Stromal cell of bone marrow (primary cell): ENCODE measurements around the gene NCOA1.
A peak's percentile ranks its signal among the peaks of the same experiment; 100 is the strongest.
"Not testable (repeated sequence)": the region's sequence is repeated elsewhere in the genome, so short reads cannot be mapped to it uniquely, and the experiment has no call there.

Experiments
- DNase-seq: peaks from one replicate; pipeline ENCODE4 v3.0.0-alpha.2; 2012; ENCODE audit warnings: low read depth

The NCOA1 gene

DNA sequence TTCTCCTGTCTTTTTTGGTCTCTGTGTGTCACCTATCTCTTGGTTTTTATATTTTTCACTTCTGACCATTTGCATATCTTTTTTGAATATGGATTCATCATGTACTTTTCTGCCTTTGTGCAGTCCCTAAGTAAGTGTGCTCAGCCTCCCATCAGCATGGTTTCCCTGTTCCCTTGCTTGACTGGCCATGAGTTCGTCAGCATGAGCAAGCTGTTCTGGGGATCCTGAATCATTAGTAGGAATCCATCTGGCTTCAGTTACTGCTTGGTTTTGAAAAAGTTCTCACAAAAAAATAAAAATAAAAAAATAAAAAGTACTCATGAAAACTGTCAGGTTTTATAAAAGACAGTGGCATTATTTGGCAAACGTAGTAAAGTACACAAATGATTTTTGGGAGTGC lies 144.1 kb downstream of the NCOA1 start:
- peak; percentile 32 for DNase-seq

DNA sequence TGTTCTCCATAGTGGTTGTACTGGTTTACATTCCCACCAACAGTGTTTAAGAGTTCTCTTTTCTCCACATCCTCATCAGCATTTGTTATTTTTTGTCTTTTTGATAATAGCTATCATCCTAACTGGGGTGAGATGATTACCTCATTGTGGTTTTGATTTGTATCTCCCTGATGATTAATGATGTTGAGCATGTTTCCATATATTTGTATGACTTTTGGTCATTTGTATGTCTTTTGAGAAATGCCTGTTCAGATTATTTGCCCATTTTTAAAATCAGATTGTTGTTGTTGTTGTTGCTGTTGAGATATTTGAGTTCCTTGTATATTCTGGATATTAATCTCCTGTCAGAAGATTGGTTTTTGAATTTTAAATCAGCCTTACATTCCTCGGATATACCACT lies 147.5 kb downstream of the NCOA1 start:
- no peak for DNase-seq

DNA sequence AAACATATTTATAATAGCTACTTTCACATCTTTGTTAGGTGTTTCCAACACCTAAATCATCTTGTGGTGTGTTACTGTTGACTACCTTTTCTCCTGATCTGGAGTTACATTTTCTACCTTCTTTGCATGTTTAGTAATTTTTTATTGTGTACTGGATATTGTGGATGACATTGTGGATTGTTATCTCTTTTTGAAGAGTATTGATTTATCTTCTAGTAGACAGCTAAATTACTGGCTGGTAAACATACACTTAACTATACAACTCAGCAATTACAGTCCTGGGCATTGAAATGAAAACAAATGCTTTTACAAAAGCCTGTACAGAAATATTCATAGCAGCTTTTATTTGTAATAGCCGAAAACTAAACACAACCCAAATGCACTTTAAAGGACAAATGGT lies 151.3 kb downstream of the NCOA1 start:
- DNase-seq, result no peak

DNA sequence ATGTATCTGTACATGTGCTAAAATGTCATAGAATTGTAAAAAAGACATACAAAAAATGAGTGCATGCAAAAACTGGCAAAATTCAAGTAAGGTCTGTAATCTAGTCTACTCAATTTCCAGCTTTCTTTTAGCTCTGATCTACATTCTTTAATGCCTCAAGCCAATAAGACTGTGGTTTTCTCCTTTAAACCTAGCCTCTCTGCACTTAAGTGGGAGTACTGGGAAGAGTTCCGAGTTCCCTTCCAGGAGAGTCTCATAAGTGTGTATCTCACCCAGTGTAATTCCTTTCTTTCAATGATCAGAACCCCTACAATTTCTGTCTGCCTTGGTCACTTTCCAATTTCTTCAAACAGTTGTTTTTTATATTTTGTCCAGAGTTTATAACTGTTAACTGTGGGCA lies 152.0 kb downstream of the NCOA1 start:
- no peak for DNase-seq

DNA sequence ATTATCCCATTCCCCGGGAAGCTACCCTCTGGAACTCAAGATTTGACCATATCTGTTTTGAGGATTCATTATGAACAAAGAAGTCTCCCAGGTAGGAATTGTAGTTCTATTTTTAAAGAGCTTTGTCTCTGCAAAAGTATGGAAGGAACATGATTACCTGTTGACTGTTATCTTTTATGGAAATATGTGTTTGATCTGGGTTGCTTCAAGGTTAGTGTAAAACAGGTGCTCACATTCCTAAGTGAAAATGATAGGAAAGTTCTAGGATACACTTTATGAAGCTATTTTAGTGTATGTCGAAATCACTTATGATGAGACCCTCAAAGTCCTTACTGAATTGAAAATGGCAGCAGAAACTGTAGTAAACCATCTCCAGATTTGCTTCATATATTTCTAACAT lies 153.0 kb downstream of the NCOA1 start:
- no peak for DNase-seq

DNA sequence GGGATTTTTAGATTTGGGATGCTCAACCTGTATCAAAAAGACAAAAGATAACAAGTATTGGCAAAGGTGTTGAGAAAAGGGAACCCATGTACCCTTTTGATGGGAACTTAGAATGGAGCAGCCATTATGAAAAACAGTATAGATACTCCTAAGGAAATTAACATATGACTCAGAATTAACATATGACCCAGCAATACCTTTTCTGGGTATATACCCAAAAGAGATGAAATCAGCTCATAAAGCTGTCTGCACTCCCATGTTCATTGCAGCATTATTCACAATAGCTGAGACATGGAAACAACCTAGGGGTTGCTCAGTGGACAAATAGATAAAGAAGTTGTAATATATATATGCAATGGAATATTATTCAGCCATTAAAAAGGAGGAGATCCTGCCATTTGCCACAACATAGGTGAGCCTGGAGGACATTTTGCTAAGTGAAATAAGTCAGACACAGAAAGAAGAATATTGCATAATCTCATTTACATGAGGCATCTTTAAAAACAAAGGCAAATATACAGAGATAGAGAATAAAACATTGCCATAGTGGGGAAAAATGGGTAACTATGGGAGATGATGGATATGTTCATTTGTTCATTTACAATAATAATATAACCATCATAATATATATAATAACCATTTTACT lies 160.1 kb downstream of the NCOA1 start:
- no peak for DNase-seq

DNA sequence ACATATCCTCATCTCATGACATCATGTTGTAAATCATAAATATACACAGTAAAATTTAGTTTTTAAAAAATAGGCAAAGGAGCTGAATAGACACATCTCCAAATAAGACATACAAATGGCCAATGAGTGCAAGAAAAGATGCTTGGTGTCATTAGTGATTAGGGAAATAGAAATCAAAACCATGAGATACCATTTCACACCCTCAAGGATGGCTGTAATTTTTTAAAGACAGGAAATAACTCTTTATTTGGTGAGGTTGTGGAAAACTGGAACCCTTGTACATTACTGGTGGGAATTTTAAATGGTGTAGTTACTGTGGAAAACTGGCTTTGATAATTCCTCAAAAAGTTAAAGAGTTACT lies 160.6 kb downstream of the NCOA1 start:
- no peak for DNase-seq

DNA sequence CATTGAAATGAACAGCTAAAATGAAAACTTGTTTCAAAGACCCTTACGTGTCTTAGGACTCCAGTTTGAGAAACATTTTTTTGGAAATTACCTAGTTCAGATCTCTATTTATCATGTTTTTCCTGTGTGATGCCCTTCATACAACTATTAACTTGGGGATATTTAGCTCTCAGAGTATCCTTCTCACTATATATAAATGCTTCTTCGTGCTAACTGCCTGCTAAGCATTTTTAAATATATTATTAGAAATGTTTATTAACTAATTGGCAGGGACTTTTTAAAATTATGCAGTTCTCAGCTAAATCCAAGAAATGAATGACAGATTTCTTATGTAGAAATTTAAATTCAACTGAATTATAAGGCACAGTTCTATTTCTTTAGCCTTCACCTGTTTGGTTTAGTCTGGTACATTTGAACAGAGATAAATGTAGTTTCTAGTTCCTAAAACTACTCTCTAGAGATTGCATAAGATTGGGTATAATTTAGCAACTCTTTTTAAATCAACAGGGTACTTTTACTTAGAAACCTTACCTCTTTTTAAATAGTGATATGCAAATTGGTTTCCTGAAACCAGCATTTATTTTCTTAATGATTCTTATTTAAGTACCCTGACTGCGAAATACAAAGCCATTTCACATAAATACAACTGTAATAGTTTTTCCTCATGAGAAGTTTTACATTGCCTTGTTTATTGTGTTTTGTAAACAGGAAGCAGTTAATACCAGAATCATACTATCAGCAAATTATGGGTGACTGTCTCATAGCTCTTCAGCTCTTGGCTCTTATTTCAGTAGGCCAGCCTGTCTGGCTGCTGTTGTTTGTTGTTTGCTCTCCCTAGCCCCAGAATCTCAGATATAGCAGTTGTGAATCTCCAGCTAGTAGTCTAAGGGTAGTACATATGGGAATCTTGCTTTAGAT lies 161.5 kb downstream of the NCOA1 start:
- no peak for DNase-seq

DNA sequence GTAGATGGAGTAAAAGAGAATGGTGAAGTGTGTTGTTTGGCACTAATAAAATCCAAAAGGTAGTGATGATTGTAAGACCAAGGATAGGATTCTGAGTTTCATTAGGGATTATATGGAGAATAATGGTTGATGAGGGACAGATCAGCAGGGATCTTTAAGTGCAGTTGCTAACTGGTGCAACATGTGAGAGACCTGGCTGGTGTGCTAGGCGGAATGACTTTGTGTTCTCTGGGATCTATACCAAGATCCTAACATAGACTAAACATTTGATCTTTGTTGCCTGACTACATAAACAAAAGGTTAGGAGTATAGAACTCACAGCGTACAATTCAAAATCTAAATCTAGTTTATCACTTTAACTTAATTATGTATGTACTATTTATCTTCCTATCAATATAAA lies 166.8 kb downstream of the NCOA1 start:
- DNase-seq, result no peak

DNA sequence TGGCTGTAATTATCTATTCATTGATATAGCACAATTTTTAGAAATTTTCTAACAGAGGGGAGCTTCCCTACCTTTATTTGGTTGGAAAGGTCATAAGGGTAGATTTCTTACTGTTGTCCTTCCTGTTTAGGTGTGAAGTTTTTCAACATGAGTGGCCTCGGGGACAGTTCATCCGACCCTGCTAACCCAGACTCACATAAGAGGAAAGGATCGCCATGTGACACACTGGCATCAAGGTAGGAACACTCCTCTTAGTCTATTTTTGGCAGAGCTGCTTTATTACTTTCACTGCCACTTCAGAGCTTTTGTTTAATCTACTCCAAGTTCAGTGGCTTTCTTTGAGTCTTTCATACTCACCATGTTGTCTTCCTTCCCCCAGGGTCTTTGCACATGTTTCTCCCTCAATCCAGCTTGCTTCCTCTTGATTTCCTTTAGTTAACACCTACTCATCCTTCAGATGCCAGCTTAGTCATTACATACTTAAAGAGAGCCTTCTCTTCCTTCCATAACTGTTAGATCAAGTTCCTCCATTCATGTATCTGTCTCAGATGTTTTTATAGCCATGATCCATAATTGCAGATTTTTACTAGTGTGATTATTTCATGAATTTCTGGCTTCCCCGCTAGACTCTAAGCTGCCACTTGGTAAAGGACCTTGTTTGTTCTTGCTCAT lies 167.6 kb downstream of the NCOA1 start:
- DNase-seq, result no peak

DNA sequence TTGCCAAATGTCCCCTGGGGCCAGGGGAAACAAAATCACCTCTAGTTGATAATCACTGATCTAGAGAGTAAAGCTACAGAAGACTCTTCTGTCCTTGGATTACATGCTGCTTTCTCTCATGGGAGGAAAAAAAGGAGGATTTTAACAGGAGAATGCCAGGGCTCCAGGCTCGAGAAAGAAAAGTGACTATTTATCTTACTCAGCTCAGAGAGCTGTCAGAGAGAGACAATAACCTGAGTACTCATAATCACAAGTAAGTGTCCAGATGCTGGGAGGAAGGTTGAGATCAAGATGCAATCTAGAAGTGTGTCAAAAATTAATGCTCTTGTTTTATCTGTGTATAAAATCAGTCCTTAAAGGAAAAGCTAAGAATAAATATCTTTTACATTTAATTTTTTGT lies 168.8 kb downstream of the NCOA1 start:
- no peak for DNase-seq

DNA sequence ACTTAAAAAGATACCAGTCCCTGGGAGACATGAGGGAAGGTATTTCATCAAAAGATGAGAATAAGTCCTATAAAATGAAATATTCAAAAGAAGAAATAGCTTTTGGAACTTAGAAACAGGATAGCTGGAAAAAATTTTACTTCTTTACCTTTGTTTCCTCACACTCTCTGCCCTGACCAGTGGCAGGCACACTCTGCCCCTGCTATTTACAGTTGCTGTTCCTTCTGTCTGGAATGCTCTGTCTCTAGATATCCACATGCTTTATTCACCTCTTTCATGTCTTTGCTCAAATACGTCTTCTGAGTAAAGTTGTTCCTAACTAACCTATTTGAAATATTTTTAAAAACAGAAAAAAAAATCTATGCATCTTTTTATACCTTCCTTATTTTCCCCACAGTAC lies 176.5 kb downstream of the NCOA1 start:
- no peak for DNase-seq

DNA sequence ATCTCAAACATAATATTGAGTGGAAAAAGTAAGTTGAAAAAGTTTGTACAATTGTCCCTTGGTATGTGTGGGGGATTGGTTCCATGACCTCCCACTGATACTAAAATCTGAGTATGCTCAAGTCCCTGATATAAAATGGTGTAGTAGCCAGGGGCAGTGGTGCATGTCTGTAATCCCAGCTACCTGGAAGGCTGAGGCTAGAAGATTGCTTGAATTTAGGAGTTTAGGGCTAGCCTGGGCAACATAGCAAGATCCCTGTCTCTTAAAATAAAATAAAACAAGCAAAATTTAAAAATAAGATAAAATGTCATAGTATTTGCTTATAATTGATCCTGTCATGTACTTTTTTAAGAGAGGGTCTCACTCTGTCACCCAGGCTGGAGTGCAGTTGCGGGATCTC lies 180.2 kb downstream of the NCOA1 start:
- DNase-seq, result no peak

DNA sequence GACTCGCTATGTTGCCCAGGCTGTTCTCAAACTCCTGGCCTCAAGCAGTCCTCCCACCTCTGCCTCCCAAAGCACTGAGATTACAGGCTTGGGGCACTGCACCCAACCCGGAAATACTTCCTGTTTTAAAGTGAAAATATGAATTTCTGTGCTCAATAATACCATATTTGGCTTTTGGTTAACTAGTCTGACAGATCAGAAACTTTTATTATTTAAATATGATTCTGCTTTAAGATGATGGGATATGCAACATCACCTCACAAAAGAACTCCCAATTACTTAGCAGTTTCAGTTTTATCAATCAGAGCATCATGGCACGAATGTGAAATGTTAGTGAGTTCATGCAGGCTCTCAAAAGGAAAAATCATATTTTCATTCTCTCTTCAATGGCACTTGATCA lies 181.5 kb downstream of the NCOA1 start:
- no peak for DNase-seq

DNA sequence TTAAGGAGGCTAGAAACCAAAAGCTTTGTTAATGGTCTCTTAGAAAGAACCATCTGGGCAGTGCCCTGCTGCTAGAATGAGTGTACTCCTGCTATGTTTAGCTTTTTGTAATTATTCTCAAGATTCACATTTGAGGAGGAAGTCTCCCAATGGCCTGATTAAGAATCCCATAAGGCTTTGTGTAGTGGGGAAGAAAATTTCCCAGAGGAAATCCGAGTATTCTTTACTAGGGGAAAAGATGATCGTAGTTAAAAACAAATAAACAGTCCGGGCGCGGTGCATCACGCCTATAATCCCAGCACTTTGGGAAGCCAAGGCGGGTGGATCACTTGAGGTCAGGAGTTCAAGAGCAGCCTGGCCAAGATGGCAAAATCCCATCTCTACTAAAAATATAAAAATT lies 184.3 kb downstream of the NCOA1 start:
- DNase-seq, result peak; percentile 2

DNA sequence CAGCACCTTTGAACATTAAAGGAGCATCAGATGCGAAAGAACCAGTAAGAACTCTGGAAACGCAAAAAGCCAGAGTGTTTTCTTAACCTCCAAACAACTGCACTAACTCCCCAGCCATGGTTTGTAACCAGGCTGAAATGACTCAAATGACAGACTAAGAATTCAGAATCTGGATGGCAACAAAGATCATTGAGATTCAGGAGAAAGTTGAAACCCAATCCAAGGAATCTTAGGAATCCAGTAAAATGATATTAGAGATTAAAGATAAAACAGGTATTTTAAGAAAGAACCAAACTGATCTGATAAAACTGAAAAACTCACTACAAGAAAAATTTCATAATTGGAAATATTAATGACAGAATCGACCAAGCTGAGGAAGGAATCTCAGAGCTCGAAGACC lies 185.4 kb downstream of the NCOA1 start:
- no peak for DNase-seq

DNA sequence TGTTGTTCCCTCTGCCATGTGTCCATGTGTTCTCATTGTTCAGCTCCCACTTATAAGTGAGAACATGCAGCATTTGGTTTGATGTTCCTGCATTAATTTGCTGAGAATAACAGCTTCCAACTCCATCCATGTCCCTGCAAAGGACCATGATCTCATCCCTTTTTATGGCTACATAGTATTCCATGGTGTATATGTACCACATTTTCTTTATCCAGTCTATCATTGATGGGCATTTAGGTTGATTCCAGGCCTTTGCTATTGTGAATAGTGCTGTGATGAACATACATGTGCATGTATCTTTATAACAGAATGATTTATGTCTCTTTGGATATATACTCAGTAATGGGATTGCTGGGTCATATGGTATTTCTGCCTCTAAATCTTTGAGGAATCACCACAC lies 187.0 kb downstream of the NCOA1 start:
- not testable (repeated sequence) for DNase-seq

DNA sequence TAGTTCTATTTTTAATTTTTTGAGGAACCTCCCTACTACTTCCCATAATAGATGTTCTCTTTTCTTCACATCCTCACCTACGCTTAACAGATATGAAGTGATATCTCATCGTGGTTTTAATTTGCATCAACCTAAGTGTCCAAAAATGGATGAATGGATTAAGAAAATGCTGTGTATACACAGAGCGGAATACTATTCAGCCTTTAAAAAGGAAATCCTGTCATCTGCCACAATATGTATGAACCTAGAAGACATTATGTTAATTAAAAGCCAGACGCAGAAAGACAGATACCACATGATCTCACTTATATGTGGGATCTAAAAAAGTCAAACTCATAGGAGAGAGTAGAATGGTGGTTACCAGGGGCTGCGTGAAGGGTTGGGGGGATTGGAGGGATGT lies 189.1 kb downstream of the NCOA1 start:
- DNase-seq, result no peak

DNA sequence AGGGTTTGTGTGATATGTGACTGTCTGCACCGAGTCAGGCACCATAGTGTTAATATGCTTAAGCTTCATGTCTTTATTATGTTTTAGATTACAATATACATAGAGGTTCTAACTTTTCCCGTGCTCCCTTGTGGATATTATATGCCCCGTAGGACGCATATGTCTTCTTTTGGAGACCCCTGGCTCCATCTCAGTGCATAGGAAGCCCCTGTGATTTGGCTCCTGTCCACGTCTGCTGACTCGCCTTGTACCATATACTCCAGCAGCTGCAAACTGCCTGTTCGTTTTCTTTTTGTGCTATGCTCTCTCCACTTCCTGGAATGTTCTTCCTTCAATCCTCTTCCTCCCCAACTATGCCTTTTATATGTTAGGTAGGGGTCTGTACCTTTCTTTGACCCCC lies 191.2 kb downstream of the NCOA1 start:
- no peak for DNase-seq

DNA sequence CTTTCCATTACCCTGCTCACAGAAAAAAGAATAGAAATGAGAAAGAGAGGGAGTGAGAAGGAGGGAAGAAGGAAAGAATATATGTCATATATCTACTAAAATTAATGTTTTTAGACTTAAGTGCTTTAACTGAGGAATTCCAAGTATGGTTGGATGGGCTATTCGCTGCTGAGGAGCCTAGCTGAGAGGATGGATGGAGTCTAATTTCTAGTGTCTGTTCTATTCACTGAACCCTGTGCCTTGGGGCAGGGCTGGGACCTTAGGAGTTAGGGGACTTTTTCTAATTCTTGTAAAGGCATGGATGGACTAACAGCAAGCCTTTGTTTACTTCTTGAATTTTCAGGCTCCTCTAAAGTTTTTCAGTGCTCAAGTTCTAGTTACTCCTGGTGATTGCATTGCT lies 192.4 kb downstream of the NCOA1 start:
- DNase-seq, result no peak

DNA sequence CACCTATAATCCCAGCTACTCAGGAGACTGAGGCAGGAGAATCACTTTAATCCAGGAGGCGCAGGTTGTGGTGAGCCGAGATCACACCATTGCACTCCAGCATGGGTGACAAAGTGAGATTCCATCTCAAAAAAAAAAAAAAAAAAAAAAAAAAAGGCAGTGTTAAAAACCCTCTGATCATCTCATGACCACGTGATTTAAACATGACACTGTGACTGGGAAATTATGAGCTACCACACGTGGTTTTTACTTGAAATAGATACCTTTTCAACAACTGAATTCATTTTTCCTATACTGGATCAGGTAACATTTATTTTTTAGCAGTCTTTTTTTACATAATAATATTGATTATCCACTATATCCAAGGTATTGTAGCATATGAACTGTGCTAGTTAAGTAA lies 199.5 kb downstream of the NCOA1 start:
- DNase-seq, result no peak

DNA sequence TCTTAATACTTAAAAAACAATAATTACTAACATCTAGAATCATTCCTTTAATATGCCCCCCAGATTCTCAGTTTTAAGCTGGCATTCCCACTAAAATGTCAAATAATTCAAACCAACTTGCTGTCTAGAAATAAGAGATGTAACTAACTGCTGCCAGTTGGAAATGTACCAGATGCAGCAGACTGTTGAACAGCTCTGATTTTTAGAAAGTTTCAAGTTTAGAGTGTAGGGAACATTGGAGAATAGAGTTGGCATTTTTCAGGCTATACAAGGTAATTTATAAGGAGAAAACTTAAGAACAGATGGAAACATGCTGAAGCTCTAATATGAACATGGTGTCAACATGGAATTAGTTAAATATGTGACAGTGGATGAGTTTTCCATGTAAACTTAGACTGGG lies 200.8 kb downstream of the NCOA1 start:
- DNase-seq, result no peak

DNA sequence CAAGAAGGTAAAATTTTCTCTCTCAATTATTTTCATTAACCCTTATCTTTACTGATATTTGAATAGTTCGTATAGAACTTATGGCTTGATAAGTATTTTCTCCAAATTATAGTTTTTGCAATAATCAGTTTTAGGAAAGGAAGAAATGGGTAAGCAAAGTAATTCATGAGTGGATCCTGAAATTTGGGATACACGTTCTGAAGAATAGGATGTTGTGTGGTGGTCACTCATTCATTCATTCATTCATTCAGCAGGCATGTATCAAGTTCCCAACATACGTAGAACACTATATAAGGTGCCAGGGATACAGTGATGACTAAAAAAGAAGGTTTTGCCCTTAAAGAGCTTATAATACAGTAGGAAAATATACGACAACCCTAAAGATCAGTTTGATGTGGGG lies 206.7 kb downstream of the NCOA1 start:
- DNase-seq, result no peak
